Activated CD4-positive, alpha-beta T cell treated with anti-CD3 and anti-CD28 coated beads for 36 hours (primary cell): ENCODE measurements around the gene PRRC2C. TPM values are rescaled to one million over a fixed set of nuclear protein-coding genes. Genes with fewer than 3 reads are reported as not detected.
"Not testable (repeated sequence)": the region's sequence is repeated elsewhere in the genome, so short reads cannot be mapped to it uniquely, and the experiment has no call there.

Experiments used
- ATAC-seq: fragments of 200-7000 bp; cut with Tn5 transposase; one replicate; pipeline ENCODE4 v1.10.0; 2021; ENCODE audit warnings: mild to moderate bottlenecking, moderate library complexity
- CTCF ChIA-PET: fragments of 350-600 bp; sonication (Branson Sonifier 250); formaldehyde crosslinking; loops from one replicate; lab custom pipeline; 2021; ENCODE audit warnings: antibody characterized with exemption; lab: Charles Lee
- POLR2A ChIA-PET: fragments of 350-600 bp; sonication (Branson Sonifier 250); formaldehyde crosslinking; loops from one replicate; lab custom pipeline; 2021; ENCODE audit warnings: antibody characterized with exemption, inconsistent platforms; lab: Charles Lee
- DNase-seq: peaks from one replicate; pipeline ENCODE4 v3.0.0-alpha.2; 2020
- H3K27ac Mint-ChIP-seq: one replicate; pipeline ENCODE4 v1.8.0; 2021; ENCODE audit warnings: mixed read lengths
- H3K27me3 Mint-ChIP-seq: one replicate; pipeline ENCODE4 v1.8.0; 2021; ENCODE audit warnings: mixed read lengths
- H3K36me3 Mint-ChIP-seq: one replicate; pipeline ENCODE4 v1.8.0; 2021; ENCODE audit warnings: low read depth, mixed read lengths
- H3K4me1 Mint-ChIP-seq: one replicate; pipeline ENCODE4 v1.8.0; 2021; ENCODE audit warnings: mixed read lengths
- H3K4me3 Mint-ChIP-seq: one replicate; pipeline ENCODE4 v1.8.0; 2021; ENCODE audit warnings: mild to moderate bottlenecking, moderate library complexity, mixed read lengths
- H3K9me3 Mint-ChIP-seq: one replicate; pipeline ENCODE4 v1.8.0; 2021; ENCODE audit warnings: low read depth, mixed read lengths
- intact Hi-C, 2 experiments: fragments of 100-400 bp; cut with DNase I in 1 of 2; cut with micrococcal nuclease in 1 of 2; formaldehyde crosslinking; loops; one replicate each; pipeline versions ENCODE4 v1.14.2 to v1.15.1; 2022 to 2024; cut with DNase I, micrococcal nuclease
- total RNA-seq, 2 experiments: library from RNA; stranded (reverse); gene quantifications; one replicate each; pipeline ENCODE4 v1.2.3, GENCODE V29; 2021

PRRC2C gene
- total RNA-seq, 2 experiments from 2014 or later: 233 to 351 TPM

DNA sequence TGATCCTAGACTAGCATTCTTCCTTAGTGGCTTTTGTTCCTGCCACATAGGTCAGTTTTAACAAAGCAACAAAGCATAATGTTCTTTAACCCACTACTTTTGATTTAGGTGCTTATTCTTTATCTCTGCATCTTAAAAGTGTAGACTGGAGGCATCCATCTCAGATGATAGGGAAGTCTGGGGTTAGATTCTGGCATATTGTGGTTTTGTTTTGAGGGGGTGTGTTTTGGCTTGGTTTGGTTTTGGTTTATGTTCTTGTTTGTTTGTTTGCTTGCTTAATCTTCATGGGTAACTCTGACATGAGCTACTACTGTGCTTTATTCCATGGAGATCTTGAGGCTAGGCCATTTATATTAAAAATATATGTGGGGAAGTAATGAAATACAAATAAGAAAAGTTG lies 96.4 kb downstream of the PRRC2C start:
- Mint-ChIP-seq H3K27me3 (no peaks in the 10 kb centered on the region), H3K27ac (peak overlapping the region; percentile 26), H3K36me3 (peaks cover 61% of the 10 kb centered on the region), H3K9me3 (no peaks in the 10 kb centered on the region), H3K4me1 (peaks cover 18% of the 10 kb centered on the region), H3K4me3 (no peak overlapping the region)
- ATAC-seq (no peak), DNase-seq (no peak)
- intact Hi-C loops: loop anchor here (5.0 kb wide), 2 partner anchors 44 to 94 kb away; partner anchors contain the start of gene PRRC2C (in 1 of the 2)
- ChIA-PET POLR2A (no interaction called here), CTCF (interaction anchor here (1.1 to 1.7 kb wide), 2 partner anchors 51 to 97 kb away, joined by 4 to 5 read pairs; partner anchors contain the start of gene PRRC2C)

DNA sequence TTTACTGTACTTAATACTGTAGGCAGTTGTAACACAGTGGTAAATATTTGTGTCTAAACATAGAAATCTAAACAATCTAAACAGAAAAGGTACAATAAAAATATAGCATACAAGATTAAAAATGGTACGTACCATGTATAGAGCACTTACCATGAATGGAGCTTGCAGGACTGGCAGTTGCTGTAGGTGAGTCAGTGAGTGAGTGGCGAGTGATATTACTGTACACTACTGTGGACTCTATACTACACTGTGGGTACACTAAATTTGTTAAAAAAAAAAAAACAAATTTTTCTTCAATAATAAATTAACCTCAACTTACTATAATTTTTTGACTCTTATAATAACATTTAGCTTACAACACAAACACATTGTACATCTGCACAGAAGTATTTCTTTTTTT lies 97.3 kb downstream of the PRRC2C start:
- intact Hi-C loops: loop anchor here (5.0 kb wide), 2 partner anchors 45 to 95 kb away; partner anchors contain the start of gene PRRC2C (in 1 of the 2)
- ChIA-PET POLR2A (no interaction called here), CTCF (interaction anchor here (1.1 to 1.7 kb wide), 4 partner anchors 52 to 161 kb away, joined by 3 to 6 read pairs (median 4); partner anchors contain the start of gene PRRC2C)
- no peak overlapping the region for H3K4me3 Mint-ChIP-seq
- H3K36me3 Mint-ChIP-seq: peaks cover 57% of the 10 kb centered on the region
- no peaks in the 10 kb centered on the region for H3K27me3 Mint-ChIP-seq
- DNase-seq: no peak
- H3K4me1 Mint-ChIP-seq: peaks cover 18% of the 10 kb centered on the region
- no peaks in the 10 kb centered on the region for H3K9me3 Mint-ChIP-seq
- no peak overlapping the region for H3K27ac Mint-ChIP-seq
- ATAC-seq: peak; percentile 80

DNA sequence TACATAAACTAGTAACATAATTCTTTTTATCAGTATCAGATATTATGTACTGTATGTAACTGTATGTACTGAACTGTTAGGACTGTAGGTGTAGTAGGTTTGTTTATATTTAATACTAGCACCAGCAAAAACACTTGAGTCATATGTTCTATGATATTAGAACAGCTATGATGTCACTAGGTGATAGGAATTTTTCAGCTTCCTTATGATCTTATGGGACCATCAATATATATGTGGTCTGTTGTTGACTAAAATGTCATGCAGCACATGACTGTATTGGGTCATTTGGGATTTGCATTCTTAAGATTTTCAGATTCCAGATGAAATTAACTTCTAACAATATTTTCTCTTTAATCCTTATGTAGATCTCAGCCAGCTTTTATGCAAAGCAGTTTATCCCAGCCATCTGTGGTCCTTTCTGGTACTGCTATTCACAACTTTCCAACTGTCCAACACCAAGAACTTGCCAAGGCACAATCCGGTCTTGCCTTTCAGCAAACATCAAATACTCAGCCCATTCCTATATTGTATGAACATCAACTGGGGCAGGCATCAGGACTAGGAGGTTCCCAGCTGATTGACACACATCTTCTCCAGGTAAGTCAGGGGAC lies 98.4 kb downstream of the PRRC2C start:
- DNase-seq (no peak), ATAC-seq (no peak)
- no peaks in the 10 kb centered on the region for H3K27me3 Mint-ChIP-seq
- H3K27ac Mint-ChIP-seq: peak overlapping the region; percentile 28
- H3K36me3 Mint-ChIP-seq: peaks cover 56% of the 10 kb centered on the region
- H3K4me3 Mint-ChIP-seq: no peak overlapping the region
- POLR2A ChIA-PET: no interaction called here
- H3K9me3 Mint-ChIP-seq: no peaks in the 10 kb centered on the region
- H3K4me1 Mint-ChIP-seq: peaks cover 18% of the 10 kb centered on the region
- intact Hi-C loops: loop anchor here (5.0 kb wide), 2 partner anchors 46 to 96 kb away; partner anchors contain the start of gene PRRC2C (in 1 of the 2)
- CTCF ChIA-PET: interaction anchor here (0.6 to 1.7 kb wide), 3 partner anchors 51 to 313 kb away, joined by 3 to 6 read pairs (median 3); no protein-coding TSS in a partner anchor

DNA sequence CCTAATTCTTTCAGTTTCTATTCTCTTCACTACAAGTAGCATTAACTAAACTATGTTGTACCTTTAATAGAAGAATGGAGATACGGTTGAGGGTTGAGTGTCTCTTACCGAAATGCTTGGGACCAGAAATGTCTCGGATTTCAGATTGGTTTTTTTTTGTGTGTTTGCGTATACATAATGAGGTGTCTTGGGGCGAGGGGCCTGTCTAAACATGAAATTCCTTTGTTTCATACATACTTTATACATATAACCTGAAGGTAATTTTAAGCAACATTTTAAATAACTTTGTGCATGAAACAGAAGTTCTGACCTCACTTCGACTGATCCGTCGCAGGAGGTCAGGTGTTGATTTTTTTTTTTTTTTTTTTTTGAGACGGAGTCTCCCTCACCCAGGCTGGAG lies 100.4 kb downstream of the PRRC2C start:
- ATAC-seq (no peak), DNase-seq (no peak)
- Mint-ChIP-seq H3K27ac (no peak overlapping the region), H3K4me1 (peaks cover 23% of the 10 kb centered on the region), H3K27me3 (no peaks in the 10 kb centered on the region), H3K9me3 (no peaks in the 10 kb centered on the region), H3K36me3 (peaks cover 60% of the 10 kb centered on the region), H3K4me3 (no peak overlapping the region)
- intact Hi-C loops: no loop called here
- POLR2A ChIA-PET: no interaction called here
- CTCF ChIA-PET: no interaction called here

DNA sequence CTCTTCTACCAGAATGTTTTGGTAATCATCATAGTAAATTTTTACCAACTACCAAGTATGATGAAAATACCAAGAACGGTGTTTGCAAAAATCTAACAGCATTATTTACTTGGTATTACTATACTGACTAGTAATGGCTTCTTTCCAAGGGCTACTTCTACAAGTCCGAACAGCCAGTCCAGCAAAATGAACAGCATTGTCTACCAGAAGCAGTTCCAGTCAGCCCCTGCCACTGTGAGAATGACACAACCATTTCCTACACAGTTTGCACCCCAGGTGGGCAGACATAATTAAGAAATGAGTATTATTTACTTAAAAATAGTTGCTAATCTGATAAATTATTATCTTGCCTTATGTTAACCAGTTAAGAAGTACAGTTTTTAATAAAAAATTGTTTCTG lies 102.9 kb downstream of the PRRC2C start:
- ATAC-seq (no peak), DNase-seq (no peak)
- Mint-ChIP-seq H3K4me3 (no peak overlapping the region), H3K27ac (no peak overlapping the region), H3K4me1 (peaks cover 14% of the 10 kb centered on the region), H3K27me3 (no peaks in the 10 kb centered on the region), H3K36me3 (peaks cover 69% of the 10 kb centered on the region), H3K9me3 (no peaks in the 10 kb centered on the region)
- ChIA-PET CTCF (interaction anchor here (0.9 to 1.8 kb wide), 2 partner anchors 34 to 56 kb away, joined by 3 to 4 read pairs; partner anchors contain the start of gene MYOCOS), POLR2A (no interaction called here)
- intact Hi-C loops: no loop called here

DNA sequence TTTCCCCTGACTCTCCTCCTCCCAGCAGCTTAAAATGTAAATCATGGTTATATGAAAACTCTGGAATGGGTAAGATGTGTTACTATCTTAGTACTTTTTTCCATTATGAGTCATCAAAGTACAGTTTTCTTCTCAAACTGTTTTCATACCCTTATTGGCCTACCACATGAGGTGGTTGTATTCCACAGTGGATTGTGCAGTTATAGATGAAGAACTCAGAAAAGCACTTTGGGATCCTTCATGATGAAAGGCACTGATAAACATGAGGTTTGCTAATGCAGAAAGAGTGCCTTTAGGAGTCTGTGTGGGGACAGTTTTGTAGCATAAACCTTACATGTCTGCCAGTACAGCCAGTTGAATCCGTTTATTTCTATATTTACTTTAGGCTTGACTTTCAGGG lies 104.7 kb downstream of the PRRC2C start:
- no peaks in the 10 kb centered on the region for H3K9me3 Mint-ChIP-seq
- H3K27me3 Mint-ChIP-seq: no peaks in the 10 kb centered on the region

DNA sequence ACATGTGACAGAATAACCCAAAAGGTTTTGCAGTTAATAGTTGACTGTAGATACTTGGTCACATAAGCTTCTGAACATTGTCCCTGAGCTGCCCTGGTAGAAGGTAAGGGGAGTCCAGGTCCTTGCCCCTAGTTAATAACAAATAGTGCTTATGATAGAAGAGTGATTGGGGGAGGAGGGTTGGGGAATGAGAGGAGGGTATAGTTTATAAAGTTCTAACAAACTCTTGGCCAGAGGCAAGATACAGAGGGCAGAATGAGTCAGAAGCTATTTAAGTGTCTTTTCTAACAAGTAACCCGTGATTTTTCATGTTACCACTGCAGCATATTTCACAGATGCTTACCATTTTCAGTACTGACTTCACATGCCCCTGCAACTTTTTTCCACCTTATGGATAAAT lies 110.0 kb downstream of the PRRC2C start:
- H3K27ac Mint-ChIP-seq: no peak overlapping the region
- POLR2A ChIA-PET: no interaction called here
- CTCF ChIA-PET: interaction anchor here (1.4 kb wide), 1 partner anchor 62 kb away, joined by 4 read pairs; no protein-coding TSS in a partner anchor

More for the DNA sequence above, 104.7 kb downstream of the PRRC2C start:
- Mint-ChIP-seq H3K4me3 (no peak overlapping the region), H3K4me1 (peaks cover 14% of the 10 kb centered on the region), H3K27ac (peak overlapping the region; percentile 43), H3K36me3 (peaks cover 64% of the 10 kb centered on the region)
- POLR2A ChIA-PET: interaction anchor here (0.6 kb wide), 1 partner anchor 416 kb away, joined by 3 read pairs; no protein-coding TSS in a partner anchor
- DNase-seq (no peak), ATAC-seq (peak; percentile 63)
- CTCF ChIA-PET: interaction anchor here (1.7 kb wide), 1 partner anchor 105 kb away, joined by 6 read pairs; the partner anchor contains the start of gene PRRC2C
- intact Hi-C loops: no loop called here

DNA sequence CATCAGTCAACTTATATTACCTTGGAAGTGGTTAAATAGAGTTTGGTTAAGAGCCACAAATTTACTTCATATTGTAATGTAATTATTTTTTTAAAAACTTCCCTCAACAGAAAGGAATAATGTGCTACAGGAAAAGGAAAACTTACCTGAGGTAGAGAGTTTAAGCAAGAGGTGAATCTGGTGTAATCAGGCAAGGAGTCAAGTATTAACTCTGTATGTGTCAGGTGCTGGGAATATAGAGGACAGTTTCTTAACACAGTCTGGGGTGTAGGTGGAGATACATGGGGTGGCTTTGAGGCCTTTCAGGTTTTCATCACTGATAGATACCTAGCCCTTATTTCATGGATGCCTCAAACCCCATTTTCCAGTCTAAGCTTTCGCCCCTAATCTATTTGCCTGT lies 110.8 kb downstream of the PRRC2C start:
- Mint-ChIP-seq H3K27me3 (no peaks in the 10 kb centered on the region), H3K4me3 (no peak overlapping the region), H3K9me3 (no peaks in the 10 kb centered on the region), H3K4me1 (no peaks in the 10 kb centered on the region), H3K27ac (no peak overlapping the region), H3K36me3 (peaks cover 35% of the 10 kb centered on the region)
- no peak for ATAC-seq
- ChIA-PET CTCF (interaction anchor here (1.4 kb wide), 1 partner anchor 63 kb away, joined by 4 read pairs; no protein-coding TSS in a partner anchor), POLR2A (no interaction called here)
- intact Hi-C loops: loop anchor here in 1 of 2 experiments (5.0 kb wide), 2 partner anchors 51 to 196 kb away; no protein-coding TSS in a partner anchor
- DNase-seq: no peak

More for the DNA sequence above, 110.0 kb downstream of the PRRC2C start:
- ATAC-seq (peak; percentile 39), DNase-seq (no peak)
- no peaks in the 10 kb centered on the region for H3K9me3 Mint-ChIP-seq
- peaks cover 42% of the 10 kb centered on the region for H3K36me3 Mint-ChIP-seq
- no peaks in the 10 kb centered on the region for H3K27me3 Mint-ChIP-seq
- H3K4me3 Mint-ChIP-seq: no peak overlapping the region
- intact Hi-C loops: loop anchor here in 1 of 2 experiments (5.0 kb wide), 2 partner anchors 52 to 197 kb away; no protein-coding TSS in a partner anchor
- no peaks in the 10 kb centered on the region for H3K4me1 Mint-ChIP-seq

DNA sequence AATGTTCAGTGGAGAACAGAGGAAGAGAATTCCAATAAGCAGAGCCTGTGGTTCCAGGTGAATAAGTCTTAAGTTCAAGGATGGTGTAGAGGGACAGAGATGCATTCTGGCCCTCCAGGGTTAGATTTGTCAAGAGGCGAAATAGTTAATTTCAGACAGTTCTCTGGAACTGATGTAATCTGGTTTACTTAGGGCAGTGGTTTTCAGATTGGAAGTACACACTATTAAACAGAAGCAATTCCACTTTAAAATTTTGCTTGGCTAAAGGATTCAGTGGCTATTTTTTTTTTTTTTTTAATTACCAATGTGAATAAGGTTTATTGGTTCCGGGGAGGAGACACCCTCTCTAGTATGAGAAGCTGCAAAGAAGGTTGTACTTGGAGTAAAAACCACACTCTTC lies 111.4 kb downstream of the PRRC2C start:
- intact Hi-C loops: loop anchor here in 1 of 2 experiments (5.0 kb wide), 2 partner anchors 51 to 196 kb away; no protein-coding TSS in a partner anchor
- no peaks in the 10 kb centered on the region for H3K4me1 Mint-ChIP-seq
- peaks cover 29% of the 10 kb centered on the region for H3K36me3 Mint-ChIP-seq
- ChIA-PET POLR2A (no interaction called here), CTCF (interaction anchor here (1.4 kb wide), 1 partner anchor 64 kb away, joined by 4 read pairs; no protein-coding TSS in a partner anchor)
- ATAC-seq (no peak), DNase-seq (no peak)
- no peak overlapping the region for H3K4me3 Mint-ChIP-seq
- H3K27me3 Mint-ChIP-seq: no peaks in the 10 kb centered on the region
- no peak overlapping the region for H3K27ac Mint-ChIP-seq
- H3K9me3 Mint-ChIP-seq: no peaks in the 10 kb centered on the region

DNA sequence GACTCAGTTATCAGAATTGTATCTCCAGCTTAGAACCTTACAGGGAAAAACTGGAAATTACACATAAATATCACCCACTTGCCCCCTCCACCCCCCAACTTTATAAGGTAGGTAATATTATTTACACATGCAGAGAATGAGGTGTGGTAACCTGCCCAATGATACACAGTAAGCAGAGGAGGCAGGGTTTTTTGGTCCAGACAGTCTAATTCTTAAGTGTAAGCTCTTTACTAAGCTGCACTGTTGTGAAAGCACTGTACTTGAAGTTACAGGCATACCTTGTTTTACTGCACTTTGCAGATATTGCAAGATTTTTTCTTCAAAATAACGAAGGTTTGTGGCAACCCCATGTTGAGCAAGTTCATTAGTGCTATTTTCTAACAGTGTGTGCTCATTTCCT lies 111.9 kb downstream of the PRRC2C start:
- Mint-ChIP-seq H3K4me3 (no peak overlapping the region), H3K9me3 (no peaks in the 10 kb centered on the region), H3K4me1 (no peaks in the 10 kb centered on the region), H3K27me3 (no peaks in the 10 kb centered on the region), H3K36me3 (peaks cover 26% of the 10 kb centered on the region), H3K27ac (no peak overlapping the region)
- no peak for DNase-seq
- CTCF ChIA-PET: no interaction called here
- ATAC-seq: no peak
- POLR2A ChIA-PET: no interaction called here
- intact Hi-C loops: loop anchor here in 1 of 2 experiments (5.0 kb wide), 2 partner anchors 50 to 195 kb away; no protein-coding TSS in a partner anchor

DNA sequence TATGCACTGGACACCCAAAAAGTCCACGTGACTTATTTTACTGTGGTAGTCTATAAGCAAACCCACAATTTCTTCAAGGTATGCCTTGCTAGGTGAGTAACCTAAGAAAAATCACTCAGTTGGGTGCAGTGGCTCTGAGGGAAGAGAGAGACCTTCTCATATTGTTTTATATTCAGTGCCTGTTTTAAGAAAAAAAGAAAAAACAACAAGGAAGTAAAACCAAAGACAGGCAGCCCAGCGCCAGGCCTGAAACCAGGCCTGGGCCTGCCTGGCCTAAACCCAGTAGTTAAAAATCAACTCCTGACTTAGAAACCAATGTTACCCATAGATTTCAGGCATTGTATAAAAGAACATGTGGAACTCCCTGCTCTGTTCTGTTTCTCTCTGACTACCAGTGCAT lies 115.0 kb downstream of the PRRC2C start:
- H3K9me3 Mint-ChIP-seq, ATAC-seq, intact Hi-C loops, H3K27me3 Mint-ChIP-seq, H3K4me1 Mint-ChIP-seq, H3K4me3 Mint-ChIP-seq, H3K36me3 Mint-ChIP-seq, POLR2A ChIA-PET, H3K27ac Mint-ChIP-seq, DNase-seq: not testable (repeated sequence)
- CTCF ChIA-PET: interaction anchor here (0.8 kb wide), 1 partner anchor 491 kb away, joined by 3 read pairs; no protein-coding TSS in a partner anchor
